SIG-M5 treated with dmso at 0.1 percent for 504 hours (cell line): Measurements from ENCODE around the gene HOXD12.
A peak's percentile ranks its signal among the peaks of the same experiment; 100 is the strongest.

Experiments used
- DNase-seq: peaks from one replicate; lab custom pipeline; 2025; ENCODE audit not compliant: unreplicated experiment; lab: John Stamatoyannopoulos, UW

The HOXD12 gene

DNA sequence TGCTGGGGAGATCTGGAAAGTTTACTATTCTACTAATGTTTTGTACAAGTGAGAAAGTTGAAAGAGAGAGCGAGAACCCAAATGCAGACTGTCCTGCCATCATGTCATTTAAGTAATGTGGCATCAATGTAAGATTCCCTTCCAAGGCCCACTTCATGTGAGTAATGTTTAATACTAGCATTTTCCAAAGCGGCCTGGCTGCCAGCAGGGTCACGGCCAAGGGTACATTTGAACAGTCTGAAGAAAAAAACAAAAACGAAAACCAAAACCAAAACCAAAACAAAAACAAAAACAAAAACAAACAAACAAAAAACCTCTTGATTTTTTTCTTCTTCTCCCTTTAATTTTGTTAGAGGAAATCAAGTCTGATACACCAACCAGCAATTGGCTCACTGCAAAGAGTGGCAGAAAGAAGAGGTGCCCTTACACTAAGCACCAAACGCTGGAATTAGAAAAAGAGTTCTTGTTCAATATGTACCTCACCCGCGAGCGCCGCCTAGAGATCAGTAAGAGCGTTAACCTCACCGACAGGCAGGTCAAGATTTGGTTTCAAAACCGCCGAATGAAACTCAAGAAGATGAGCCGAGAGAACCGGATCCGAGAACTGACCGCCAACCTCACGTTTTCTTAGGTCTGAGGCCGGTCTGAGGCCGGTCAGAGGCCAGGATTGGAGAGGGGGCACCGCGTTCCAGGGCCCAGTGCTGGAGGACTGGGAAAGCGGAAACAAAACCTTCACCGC, 19.2 kb downstream of the HOXD12 start:
- DNase-seq, result peak; percentile 62

DNA sequence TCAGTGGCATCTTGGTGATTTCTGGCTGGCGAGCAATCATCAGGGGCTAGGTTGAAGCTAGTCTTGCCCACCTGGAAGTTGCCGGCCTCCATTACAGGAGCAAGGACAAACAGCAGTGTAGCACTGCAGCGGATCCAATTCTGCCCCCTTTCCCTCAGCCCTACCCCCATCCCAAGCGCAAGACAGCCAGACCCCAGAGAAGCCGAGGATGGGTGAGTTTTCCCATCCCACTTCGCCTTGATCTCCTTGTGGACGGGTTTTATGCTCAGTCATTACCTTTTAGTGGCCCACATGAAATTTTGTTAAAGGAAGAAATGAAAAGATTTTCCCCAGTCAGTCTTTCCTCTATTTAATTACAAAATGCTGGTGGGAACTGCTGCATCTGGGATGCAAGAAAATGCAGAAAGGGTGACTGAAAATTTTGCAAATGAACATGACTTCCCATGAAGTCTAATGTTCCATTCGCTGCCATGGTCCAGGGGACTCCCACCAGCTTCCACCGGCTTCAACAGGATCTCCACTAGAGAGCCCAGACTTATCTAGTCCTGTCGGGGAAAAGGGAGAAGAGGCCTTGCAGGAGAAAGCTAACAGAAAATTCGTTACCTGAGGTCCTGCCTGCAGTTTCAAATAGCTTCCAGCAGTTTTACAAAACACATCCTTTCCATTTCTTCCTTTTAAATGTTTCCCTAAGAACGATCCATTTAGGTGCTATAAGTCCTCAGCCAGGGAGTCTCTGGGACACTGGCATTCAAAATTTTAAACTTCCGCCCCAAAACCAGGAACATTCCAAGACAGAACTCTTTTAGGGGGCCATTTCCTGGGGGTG, 21.0 kb downstream of the HOXD12 start:
- DNase-seq, result no peak

DNA sequence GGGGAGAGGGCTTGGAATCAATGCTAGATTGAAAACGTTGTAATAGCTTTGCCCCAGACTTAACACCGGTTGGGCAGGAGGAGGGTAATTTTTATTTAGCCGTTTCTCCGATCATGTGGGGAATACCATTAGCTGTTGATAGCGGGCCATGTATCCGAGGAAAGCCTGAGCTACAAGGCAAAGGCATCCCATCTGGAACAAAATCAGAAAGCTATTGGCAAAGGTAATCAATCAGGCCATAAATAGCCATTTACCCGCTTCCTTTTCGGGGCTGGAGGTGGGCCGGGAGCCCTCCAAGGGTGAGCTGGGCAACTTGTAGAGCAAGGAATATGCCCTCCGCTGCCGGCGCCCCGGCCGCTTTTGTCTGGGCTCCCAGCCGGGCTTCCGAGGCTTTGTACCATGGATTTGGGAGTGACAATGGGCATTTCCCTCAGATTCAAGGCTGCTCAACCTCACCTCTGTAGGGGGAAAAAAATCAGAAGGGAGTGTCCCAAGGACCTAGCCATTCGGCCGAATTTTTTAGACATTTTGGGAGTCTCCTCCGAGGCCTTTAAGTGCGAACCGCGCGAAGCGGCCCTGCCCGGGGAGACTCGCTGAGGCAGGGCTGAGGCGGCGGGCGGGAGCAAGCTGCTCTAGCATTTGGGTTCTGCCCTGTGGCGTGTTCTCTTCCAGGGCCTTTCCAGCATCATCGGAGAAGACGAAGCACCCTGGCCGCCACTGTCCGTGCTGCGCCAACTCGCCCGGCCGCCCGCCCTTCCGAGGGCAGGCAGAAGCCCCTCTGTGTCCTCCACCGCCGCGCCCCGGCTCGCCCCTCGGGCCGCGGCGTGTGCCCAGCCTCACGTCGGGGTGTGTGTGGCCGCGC, 21.8 kb downstream of the HOXD12 start:
- DNase-seq, result no peak

DNA sequence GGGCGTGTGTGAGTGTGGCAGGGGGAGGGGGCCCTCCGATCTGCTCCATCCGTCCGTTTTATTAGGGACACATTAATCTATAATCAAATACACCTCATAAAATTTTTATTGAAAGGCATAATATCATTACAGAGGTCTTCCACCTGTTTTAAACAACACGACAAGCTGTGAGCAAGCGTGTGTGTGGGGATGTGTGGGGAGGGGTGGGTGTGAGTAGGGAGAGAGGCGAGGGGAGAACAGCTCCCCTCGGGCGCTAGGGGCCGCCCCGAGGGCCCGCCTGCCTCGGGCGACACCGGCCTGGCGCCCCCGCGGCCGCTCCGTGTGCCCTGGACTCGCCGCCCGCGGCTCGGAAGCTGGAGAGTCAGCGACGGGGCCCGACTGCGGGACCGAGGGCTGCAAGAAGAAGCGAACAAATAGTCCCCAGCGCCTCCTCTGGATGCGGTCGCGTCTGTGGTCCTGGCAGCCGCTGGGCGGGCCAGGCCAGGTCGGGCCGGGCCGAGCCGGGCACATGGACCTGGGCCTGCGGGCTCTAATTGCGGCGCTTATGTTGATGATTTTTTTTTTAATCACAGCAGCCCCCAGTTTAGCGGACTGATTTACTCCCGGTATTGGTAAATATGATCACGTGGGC, 22.6 kb downstream of the HOXD12 start:
- DNase-seq, result no peak

DNA sequence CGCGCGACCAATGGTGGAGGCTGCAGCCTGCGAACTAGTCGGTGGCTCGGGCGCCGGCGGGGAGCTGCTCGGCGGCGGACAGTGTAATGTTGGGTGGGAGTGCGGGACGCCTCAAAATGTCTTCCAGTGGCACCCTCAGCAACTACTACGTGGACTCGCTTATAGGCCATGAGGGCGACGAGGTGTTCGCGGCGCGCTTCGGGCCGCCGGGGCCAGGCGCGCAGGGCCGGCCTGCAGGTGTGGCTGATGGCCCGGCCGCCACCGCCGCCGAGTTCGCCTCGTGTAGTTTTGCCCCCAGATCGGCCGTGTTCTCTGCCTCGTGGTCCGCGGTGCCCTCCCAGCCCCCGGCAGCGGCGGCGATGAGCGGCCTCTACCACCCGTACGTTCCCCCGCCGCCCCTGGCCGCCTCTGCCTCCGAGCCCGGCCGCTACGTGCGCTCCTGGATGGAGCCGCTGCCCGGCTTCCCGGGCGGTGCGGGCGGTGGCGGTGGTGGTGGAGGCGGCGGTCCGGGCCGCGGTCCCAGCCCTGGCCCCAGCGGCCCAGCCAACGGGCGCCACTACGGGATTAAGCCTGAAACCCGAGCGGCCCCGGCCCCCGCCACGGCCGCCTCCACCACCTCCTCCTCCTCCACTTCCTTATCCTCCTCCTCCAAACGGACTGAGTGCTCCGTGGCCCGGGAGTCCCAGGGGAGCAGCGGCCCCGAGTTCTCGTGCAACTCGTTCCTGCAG, 23.3 kb downstream of the HOXD12 start, which contains the start of gene HOXD9:
Gene HOXD9, plus strand, starts transcription at position 37 of the 728 bp plus-strand sequence. Its CDS starts 50 bp downstream, at position 87.
- no peak for DNase-seq

DNA sequence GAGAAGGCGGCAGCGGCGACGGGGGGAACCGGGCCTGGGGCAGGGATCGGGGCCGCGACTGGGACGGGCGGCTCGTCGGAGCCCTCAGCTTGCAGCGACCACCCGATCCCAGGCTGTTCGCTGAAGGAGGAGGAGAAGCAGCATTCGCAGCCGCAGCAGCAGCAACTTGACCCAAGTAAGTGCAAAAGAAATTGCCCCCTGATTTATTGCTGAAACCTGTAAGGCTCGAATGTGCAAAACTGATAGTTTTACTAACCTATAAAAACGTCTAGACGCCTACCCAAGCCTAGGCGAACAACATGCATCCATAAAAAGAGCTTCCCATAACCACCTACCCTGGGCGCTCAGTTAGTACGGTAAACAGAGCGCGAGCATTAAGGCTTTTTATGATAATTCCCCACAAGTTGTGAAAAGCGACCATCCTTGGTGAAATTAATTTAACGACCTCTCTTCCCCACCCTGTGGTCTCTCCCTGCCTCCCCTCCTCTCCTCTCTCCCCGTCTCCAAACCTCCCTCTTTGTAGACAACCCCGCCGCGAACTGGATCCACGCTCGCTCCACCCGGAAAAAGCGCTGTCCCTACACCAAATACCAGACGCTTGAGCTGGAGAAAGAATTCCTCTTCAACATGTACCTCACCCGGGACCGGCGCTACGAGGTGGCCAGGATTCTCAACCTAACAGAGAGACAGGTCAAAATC, 24.0 kb downstream of the HOXD12 start:
- DNase-seq, result no peak

DNA sequence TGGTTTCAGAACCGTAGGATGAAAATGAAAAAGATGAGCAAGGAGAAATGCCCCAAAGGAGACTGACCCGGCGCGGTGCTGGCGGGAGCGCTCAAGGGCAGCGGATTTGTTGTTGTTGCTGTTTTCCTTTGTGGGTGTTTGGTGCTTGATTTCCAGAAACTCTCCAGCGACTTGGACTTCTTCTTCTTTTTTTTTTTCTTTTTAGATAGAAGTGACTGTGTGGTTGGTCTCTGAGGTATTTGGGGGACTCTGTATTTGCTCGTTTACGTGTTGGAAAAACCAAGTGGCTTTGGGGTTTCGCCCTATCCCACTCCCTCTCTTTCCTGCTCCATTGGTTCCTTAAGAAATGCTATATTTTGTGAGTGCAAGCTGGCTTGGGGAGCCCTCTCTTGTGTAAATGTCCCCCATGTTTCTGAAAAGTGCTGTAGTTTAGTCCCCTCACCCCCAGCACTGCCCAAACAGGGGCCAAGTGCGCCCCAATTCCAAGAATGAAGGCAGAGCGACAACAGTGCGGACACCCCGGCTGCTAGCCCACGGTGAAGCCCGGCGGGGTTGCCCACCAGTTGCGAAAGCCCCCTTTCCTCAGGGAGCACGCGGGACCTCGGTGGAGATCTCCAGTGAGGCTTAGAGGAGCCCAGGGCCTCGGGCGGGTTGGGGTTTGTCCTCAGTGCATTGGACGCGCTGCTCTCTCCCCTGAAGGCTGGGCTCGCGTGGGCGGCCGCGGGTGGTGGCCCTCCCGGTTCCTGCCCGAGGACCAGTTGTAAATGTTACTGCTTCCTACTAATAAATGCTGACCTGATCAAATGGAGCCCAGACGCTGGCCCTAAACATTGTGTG, 24.7 kb downstream of the HOXD12 start:
- no peak for DNase-seq

DNA sequence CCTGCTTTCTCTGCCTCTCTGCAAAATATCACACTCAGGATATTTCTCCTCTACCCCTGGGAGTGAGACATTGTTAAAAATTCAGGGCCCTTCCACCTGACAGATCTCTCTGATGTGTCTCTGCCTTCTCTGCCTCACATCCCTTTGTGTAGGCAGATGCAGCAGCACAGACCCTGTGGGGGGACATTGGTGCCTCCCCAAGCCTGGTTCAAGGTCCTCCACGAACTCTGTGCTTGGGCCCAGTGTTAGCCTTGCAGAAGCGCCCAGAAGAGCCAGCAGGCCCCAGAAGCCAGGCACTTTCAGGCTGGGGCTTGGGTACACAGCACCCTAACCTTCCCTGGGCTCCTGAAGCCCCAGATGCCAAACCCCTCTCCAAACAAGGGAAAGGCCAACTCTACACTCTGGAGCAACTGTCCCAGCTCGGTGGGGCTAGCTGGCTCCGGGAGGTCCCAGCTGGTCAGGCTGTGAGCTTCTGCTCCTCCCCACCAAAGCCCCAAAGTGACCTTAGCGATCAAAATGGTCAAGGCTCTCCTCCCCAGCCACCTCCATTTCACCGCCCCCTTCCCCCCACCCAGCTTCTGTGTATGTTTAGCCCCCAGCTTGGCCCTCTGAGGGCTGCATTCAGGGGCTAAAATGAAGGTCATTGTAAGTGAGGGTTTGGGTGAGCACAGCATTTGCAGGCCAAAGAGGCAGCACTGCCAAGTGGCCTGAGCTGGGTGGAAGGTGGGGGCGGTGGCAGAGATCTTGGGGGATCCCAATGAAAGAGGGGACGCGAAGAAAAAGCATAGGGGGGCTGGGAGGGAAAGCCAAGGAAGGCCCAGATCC, 25.6 kb downstream of the HOXD12 start:
- DNase-seq, result no peak

DNA sequence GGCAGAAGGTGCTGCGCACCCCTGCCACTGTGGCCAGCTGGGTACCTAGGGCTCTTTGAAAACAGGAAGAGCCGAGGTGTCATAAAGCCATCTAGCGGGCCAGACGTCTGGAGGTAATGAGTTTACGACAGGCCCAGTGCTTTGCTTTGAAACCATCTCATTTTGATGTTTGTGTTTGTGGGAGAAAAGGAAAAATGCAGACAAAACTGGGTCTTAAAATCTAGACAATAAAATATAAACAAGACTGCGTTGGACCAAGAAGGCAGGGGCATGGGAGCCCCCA, 26.1 kb downstream of the HOXD12 start:
- DNase-seq, result no peak

DNA sequence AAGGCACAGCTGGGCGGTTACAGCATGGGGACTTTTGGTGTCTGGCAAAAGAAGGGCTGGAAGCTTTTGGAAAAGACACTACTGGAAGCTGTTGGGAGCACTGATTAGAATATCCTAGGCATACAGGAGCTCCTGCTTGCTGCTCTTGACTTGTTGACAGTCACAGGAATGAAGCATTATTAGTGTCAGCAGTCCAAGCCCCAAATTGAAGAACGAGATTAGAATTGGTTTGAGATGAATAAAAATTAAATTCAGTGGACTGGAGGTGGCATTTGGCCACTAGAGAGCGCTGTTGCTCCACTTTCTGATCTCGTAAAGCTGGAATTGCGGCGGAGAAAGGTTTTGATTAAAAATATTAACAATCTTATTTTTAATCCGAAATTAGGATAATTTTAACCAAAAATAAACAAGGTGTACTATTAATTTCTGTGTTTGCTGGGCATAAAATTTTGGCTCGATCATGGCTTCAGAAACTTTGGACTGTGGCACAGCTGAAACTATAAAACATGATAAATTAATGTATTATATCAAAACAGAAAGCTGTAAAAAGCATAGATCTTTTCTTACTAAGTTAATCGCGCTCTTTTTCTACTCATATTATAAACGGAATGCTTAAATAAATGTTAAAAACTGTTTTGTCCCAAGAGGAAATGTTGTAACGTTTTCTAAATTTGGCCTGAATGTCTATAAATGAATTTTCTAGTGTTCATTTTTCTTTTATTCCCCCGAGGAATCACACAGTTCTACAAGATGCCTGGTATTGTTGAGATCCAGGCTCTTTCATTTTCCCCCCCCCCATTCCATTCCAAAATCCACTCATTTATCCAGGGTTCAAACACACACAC, 27.6 kb downstream of the HOXD12 start:
- DNase-seq, result no peak

DNA sequence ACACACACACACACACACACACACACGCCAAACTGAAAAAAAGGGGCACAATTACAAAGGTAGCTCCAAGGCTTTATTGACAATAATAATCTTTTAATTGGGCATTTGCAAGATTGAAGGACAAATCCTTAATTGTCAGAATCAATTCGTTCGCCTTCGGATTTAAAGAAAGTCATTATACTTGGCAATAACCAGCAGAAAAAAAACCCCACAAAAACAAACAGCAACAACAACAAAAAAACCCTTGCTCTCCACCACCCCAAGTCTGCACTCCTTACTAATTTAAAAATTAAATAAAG, 28.1 kb downstream of the HOXD12 start:
- no peak for DNase-seq

DNA sequence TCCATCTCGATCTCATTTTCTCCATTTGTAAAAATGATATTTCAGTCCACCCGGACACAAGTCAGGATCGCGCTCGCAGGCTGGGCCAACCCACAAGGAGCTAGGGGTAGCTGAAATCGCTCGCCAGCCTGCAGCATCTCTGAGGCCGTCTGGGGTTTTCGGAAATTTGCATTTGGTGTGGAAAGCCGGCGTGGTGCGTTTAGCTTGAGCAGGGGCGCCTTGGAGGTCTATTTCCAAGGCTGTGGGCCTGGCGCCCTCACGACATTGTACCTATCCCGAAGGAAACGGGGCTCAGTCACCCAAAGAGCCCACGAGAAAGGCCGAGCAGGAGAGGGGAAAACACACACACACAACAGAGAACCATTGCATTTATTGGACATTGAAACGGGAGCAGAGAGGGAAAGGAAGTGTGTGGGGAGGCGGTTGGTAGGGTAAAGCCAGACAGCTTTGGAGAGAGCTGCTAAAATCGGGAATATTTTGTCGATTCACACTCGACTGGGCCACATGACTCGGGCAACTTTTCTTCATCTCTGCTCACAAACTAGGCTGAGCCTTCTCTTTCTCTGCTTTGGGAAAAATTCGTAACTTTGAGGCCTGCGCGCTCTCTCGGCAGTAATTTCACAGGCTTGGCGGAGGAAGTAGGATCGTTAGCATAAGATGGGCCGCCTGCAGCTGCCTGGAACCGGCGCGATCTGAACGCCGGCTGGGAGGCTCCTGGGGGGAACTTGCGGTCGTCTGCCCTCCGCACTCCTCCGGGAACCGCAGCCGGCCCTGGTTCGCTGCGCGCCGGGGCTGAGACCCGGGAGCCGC, 28.8 kb downstream of the HOXD12 start:
- no peak for DNase-seq

DNA sequence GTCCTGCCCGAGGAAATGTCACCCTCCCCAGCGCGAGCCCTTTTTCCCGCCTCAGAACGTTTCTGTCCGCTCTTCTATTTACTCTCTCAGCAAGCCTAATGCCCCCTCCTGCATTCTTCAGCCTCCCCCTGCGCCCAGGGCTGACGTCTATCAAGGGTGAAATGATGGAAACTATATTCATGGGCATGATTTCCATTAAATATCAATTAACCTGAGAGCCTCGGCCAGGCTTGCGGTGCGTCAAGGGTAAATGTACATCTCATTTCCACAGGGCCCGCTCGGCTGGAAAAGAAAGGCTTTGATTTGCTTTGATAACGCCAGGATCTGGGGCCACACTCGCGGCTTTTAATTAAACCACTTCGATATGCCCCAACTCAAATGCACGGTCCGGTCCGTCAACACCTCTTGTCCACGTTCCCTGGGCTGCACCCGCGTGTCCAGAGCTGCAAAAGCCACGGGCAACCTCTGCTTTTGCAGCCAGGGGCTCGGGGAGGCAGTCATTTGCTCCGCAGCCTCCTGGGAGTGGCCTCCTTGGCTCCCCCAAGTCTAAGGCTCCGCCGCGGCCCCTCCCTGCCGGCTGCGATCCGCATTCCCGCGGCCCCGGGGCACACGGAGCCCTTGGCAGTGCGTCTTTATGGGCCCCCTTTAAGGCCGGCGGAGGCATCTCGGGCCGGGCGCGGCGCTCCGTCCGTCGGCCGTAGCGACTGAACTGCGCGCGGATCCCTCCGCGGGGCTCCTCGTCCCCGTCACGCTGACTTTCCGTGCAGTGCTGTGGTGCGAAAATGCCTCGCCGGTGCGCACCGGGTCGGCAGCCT, 29.6 kb downstream of the HOXD12 start, which contains the start of gene HOXD8:
Gene HOXD8, plus strand, starts transcription at position 724 of the 815 bp plus-strand sequence. CDS start 662 bp downstream, outside the sequence.
- DNase-seq, result no peak

DNA sequence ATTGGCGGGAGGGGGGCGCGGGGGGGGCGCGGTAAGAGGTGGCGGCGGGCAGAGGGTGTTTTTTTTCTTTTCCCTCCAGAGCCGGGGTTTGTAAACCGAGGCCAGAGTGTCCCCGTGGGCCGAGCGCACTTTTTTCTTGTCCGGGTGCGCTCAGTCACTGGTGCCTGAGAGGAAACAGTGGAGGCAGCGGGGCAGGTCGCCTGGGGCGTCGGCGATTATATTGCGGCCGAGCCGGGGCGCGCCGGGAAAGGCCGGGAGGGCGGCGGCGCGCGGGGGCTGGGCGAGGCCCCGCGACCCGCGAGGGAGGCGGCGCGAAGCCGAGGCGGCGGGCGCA, 30.2 kb downstream of the HOXD12 start:
- no peak for DNase-seq

DNA sequence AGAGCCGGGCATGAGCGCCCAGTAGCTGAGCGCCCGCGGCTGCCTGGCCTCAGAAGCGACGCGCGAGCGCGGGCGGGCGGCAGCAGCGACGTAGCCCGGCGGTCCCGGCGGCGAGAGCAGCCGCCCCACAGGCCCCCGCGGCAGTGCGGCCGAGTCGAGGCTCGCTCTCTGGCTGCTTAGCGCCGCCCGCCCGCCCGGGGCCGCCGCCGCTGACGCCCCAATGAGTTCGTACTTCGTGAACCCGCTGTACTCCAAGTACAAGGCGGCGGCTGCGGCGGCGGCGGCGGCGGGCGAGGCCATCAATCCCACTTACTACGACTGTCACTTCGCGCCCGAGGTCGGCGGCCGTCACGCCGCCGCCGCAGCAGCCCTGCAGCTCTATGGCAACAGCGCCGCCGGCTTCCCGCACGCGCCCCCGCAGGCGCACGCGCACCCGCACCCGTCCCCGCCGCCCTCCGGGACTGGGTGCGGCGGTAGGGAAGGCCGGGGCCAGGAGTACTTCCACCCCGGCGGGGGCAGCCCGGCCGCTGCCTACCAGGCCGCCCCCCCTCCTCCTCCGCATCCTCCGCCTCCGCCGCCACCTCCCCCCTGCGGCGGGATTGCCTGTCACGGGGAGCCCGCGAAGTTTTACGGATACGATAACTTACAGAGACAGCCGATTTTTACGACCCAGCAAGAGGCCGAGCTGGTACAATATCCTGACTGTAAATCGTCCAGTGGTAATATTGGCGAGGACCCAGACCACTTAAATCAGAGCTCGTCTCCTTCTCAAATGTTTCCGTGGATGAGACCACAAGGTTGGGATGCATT, 30.8 kb downstream of the HOXD12 start:
- DNase-seq, result no peak
